ENCODE results near the gene HPN.

- TF ChIP-seq CTCF (IDR thresholded peaks at IDR 0.05), result no peak
- no peak for TF ChIP-seq POLR2A (IDR thresholded peaks at IDR 0.05)
- no peak for TF ChIP-seq POLR2AphosphoS5 (IDR thresholded peaks at IDR 0.05)
- TF ChIP-seq EP300 (IDR thresholded peaks at IDR 0.05), result no peak
Observed at GRCh38 chr19:35066121-35066520, 24.6 kb downstream of the HPN start.

Data from suprapubic skin (tissue), 4 donors.